ENCODE measurements around the gene VAV2. TPM values are rescaled to one million over a fixed set of nuclear protein-coding genes. Genes with fewer than 3 reads are reported as not detected.

VAV2 gene
- total and polyA plus RNA-seq, 4 donors: 4.9 to 26.4 (median 17.0) TPM

- no peak overlapping the region for H3K4me3 ChIP-seq (ENCODE audit: low read depth in 1 of 3, low read length in 3 of 3)
- H3K27ac ChIP-seq (ENCODE audit: low read depth in 1 of 2, low read length in 2 of 2): no peak overlapping the region
- no peak overlapping the region for H3K9ac ChIP-seq (ENCODE audit: low read depth in 1 of 2, low read length in 2 of 2)
- H3K36me3 ChIP-seq (ENCODE audit: control insufficient read depth in 4 of 4, insufficient read depth in 3 of 4, low read depth in 1 of 4, low read length in 3 of 4): peaks cover 0 to 42% (median 12%) of the 10 kb centered on the region in 4 donors
- no peaks in the 10 kb centered on the region for H3K9me3 ChIP-seq (ENCODE audit: control insufficient read depth in 4 of 4, low read length in 3 of 4)
- TF ChIP-seq, protein P1, sequence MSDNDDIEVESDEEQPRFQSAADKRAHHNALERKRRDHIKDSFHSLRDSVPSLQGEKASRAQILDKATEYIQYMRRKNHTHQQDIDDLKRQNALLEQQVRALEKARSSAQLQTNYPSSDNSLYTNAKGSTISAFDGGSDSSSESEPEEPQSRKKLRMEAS (IDR thresholded peaks at IDR 0.05): no peak
- no peak for TF ChIP-seq JUND (IDR thresholded peaks at IDR 0.05)
- no peak for TF ChIP-seq HNF4G (IDR thresholded peaks at IDR 0.05)
- no peak for TF ChIP-seq TAF1 (conservative IDR thresholded peaks at IDR 0.05)
- TF ChIP-seq ZBTB33 (IDR thresholded peaks at IDR 0.05): no peak
- TF ChIP-seq GABPA (IDR thresholded peaks at IDR 0.05 in 1 of 2, conservative IDR thresholded peaks at IDR 0.05 in 1 of 2): no peak
- peaks cover 9 to 15% (median 12%) of the 10 kb centered on the region in 4 donors for H3K4me1 ChIP-seq (ENCODE audit: control insufficient read depth in 4 of 4, insufficient read depth in 4 of 4, low read length in 3 of 4)
- WGBS: 95% methylated on average over 25 of the region's 25 CpGs
- no peak for DNase-seq (ENCODE audit: low spot score)
- H3K27me3 ChIP-seq (ENCODE audit: control insufficient read depth in 4 of 4, insufficient read depth in 4 of 4, low read length in 3 of 4): no peaks in the 10 kb centered on the region
Observed at GRCh38 chr9:133784731-133785561, 207.2 kb downstream of the VAV2 start.

- Histone ChIP-seq H3K36me3 (ENCODE audit: control insufficient read depth in 4 of 4, insufficient read depth in 3 of 4, low read depth in 1 of 4, low read length in 3 of 4) (peaks cover 4 to 53% (median 22%) of the 10 kb centered on the region in 4 donors), H3K9me3 (ENCODE audit: control insufficient read depth in 4 of 4, low read length in 3 of 4) (no peaks in the 10 kb centered on the region), H3K4me3 (ENCODE audit: low read depth in 1 of 3, low read length in 3 of 3) (no peak overlapping the region), H3K4me1 (ENCODE audit: control insufficient read depth in 4 of 4, insufficient read depth in 4 of 4, low read length in 3 of 4) (no peaks in the 10 kb centered on the region), H3K9ac (ENCODE audit: low read depth in 1 of 2, low read length in 2 of 2) (no peak overlapping the region), H3K27me3 (ENCODE audit: control insufficient read depth in 4 of 4, insufficient read depth in 4 of 4, low read length in 3 of 4) (no peaks in the 10 kb centered on the region), H3K27ac (ENCODE audit: low read depth in 1 of 2, low read length in 2 of 2) (no peak overlapping the region)
- WGBS: 79% methylated on average over 13 of the region's 13 CpGs
- no peak for TF ChIP-seq FOXA2 (IDR thresholded peaks at IDR 0.05)
- TF ChIP-seq HNF4A (conservative IDR thresholded peaks at IDR 0.05): no peak
- no peak for TF ChIP-seq CTCF (IDR thresholded peaks at IDR 0.05; ENCODE audit: low read depth, low read length, missing input control)
- TF ChIP-seq JUND (IDR thresholded peaks at IDR 0.05): no peak
- no peak for DNase-seq (ENCODE audit: low spot score)
Observed at GRCh38 chr9:133783331-133783731, 208.8 kb downstream of the VAV2 start.

DNA sequence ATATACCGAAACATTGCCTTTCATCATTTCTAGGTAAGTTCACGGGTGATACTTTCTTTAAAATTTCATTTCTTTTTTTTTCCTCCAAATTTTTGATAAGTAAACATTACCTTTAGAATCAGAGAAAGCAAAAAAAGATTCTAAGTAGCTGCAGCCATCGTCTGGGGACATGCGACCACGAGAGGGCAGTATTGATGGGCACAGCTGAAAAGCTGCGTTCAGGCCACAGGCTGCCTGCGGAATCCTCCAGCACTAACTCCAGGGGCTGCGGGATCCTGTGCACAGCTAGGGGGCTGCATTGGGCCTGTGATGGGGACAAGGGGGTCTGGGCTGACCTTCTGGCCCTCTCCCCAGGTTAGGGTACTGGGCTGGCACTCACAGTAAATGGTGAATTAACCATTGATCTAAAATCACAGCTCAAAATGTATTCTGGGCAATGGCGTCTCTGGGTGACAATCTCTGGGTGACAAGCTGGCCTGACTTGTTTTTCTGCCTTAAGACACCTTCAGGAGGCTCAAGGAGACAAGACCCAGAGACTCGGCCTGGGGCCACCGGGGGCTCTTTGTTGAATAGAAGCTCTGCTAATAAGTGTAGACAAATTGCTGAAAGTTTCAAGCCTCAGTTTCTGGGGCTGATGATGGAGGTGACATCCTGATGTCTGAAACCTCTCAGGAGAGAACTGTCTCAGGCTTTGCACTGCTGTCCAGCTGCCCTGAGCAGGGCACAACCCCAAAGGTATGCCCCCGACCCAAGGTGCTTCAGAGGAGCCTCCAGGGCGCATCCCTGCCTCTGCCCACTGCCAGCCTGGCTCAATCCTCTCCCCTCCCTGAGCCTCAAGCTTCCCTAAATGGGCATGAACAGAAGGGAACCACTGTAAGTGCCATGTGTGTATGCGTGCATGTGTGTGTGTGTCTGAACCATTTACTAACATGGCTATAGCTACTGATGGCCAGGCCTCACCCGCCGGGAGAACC, 209.7 kb downstream of the VAV2 start:
- no peaks in the 10 kb centered on the region for H3K27me3 ChIP-seq (ENCODE audit: control insufficient read depth in 4 of 4, insufficient read depth in 4 of 4, low read length in 3 of 4)
- no peaks in the 10 kb centered on the region for H3K4me1 ChIP-seq (ENCODE audit: control insufficient read depth in 4 of 4, insufficient read depth in 4 of 4, low read length in 3 of 4)
- peak; percentile 68 for DNase-seq (ENCODE audit: low spot score)
- no peak overlapping the region for H3K4me3 ChIP-seq (ENCODE audit: low read depth in 1 of 3, low read length in 3 of 3)
- H3K9me3 ChIP-seq (ENCODE audit: control insufficient read depth in 4 of 4, low read length in 3 of 4): no peaks in the 10 kb centered on the region
- WGBS: 59% methylated on average over 16 of the region's 16 CpGs
- H3K9ac ChIP-seq (ENCODE audit: low read depth in 1 of 2, low read length in 2 of 2): no peak overlapping the region
- H3K27ac ChIP-seq (ENCODE audit: low read depth in 1 of 2, low read length in 2 of 2): no peak overlapping the region
- H3K36me3 ChIP-seq (ENCODE audit: control insufficient read depth in 4 of 4, insufficient read depth in 3 of 4, low read depth in 1 of 4, low read length in 3 of 4): peaks cover 4 to 61% (median 26%) of the 10 kb centered on the region in 4 donors
- TF ChIP-seq REST (IDR thresholded peaks at IDR 0.05) (no peak), NR2F2 (IDR thresholded peaks at IDR 0.05) (no peak), EGR1 (IDR thresholded peaks at IDR 0.05; ENCODE audit: low read depth in 2 of 2) (no peak), YY1 (IDR thresholded peaks at IDR 0.05) (no peak), TAF1 (conservative IDR thresholded peaks at IDR 0.05) (no peak), FOXA2 (IDR thresholded peaks at IDR 0.05) (no peak), HNF4G (IDR thresholded peaks at IDR 0.05) (no peak), RAD21 (IDR thresholded peaks at IDR 0.05) (peak; percentile 84 to 89), HNF4A (conservative IDR thresholded peaks at IDR 0.05) (no peak), FOXA1 (IDR thresholded peaks at IDR 0.05) (no peak), GABPA (IDR thresholded peaks at IDR 0.05 in 1 of 2, conservative IDR thresholded peaks at IDR 0.05 in 1 of 2) (no peak), SP1 (IDR thresholded peaks at IDR 0.05) (no peak)
- TF ChIP-seq, protein P2, sequence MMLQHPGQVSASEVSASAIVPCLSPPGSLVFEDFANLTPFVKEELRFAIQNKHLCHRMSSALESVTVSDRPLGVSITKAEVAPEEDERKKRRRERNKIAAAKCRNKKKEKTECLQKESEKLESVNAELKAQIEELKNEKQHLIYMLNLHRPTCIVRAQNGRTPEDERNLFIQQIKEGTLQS (IDR thresholded peaks at IDR 0.05): no peak
